KOPT-K1 (cell line): ENCODE data around the gene HHAT.

Source experiments
- H3K27ac ChIP-seq: fragments of 200-600 bp; sonication (generic); 2 replicates; pipeline ENCODE4 v1.5.1; 2016; ENCODE audit warnings: antibody characterized with exemption, mild to moderate bottlenecking, low read depth, low read length; ENCODE audit not compliant: poor library complexity, severe bottlenecking
- H3K36me3 ChIP-seq: fragments of 200-600 bp; sonication (generic); 2 replicates; pipeline ENCODE4 v1.5.1; 2017; ENCODE audit warnings: antibody characterized with exemption, mild to moderate bottlenecking, low read length, moderate library complexity; ENCODE audit not compliant: insufficient read depth
- H3K9me3 ChIP-seq: fragments of 200-600 bp; sonication (generic); 2 replicates; pipeline ENCODE4 v1.5.1; 2017; ENCODE audit warnings: antibody characterized with exemption, low read length, mild to moderate bottlenecking; ENCODE audit not compliant: insufficient read depth, poor library complexity, severe bottlenecking

Gene HHAT

GRCh38 chr1:210482945-210483617 lies 154.4 kb downstream of the HHAT start:
- Histone ChIP-seq H3K27ac (no peak overlapping the region), H3K9me3 (peaks cover 7% of the 10 kb centered on the region), H3K36me3 (no peaks in the 10 kb centered on the region)

- H3K36me3 ChIP-seq: no peaks in the 10 kb centered on the region
- no peak overlapping the region for H3K27ac ChIP-seq
- H3K9me3 ChIP-seq: peaks cover 7% of the 10 kb centered on the region
Observed at GRCh38 chr1:210483821-210484220, 155.1 kb downstream of the HHAT start.

- no peak overlapping the region for H3K27ac ChIP-seq
- no peaks in the 10 kb centered on the region for H3K36me3 ChIP-seq
- peaks cover 7% of the 10 kb centered on the region for H3K9me3 ChIP-seq
Observed at GRCh38 chr1:210487021-210487420, 158.3 kb downstream of the HHAT start.

GRCh38 chr1:210489491-210489890 lies 160.8 kb downstream of the HHAT start:
- Histone ChIP-seq H3K27ac (no peak overlapping the region), H3K36me3 (no peaks in the 10 kb centered on the region), H3K9me3 (peaks cover 7% of the 10 kb centered on the region)

- Histone ChIP-seq H3K36me3 (no peaks in the 10 kb centered on the region), H3K9me3 (peaks cover 2% of the 10 kb centered on the region), H3K27ac (no peak overlapping the region)
Observed at GRCh38 chr1:210490781-210491180, 162.1 kb downstream of the HHAT start.

GRCh38 chr1:210496063-210496462 lies 167.4 kb downstream of the HHAT start:
- Histone ChIP-seq H3K9me3 (no peaks in the 10 kb centered on the region), H3K36me3 (no peaks in the 10 kb centered on the region), H3K27ac (no peak overlapping the region)

GRCh38 chr1:210499956-210500355 lies 171.3 kb downstream of the HHAT start:
- H3K27ac ChIP-seq: no peak overlapping the region

GRCh38 chr1:210500831-210501230 lies 172.1 kb downstream of the HHAT start:
- no peak overlapping the region for H3K27ac ChIP-seq
- H3K36me3 ChIP-seq: no peaks in the 10 kb centered on the region
- H3K9me3 ChIP-seq: no peaks in the 10 kb centered on the region

More at GRCh38 chr1:210499956-210500355, 171.3 kb downstream of the HHAT start:
- Histone ChIP-seq H3K36me3 (no peaks in the 10 kb centered on the region), H3K9me3 (no peaks in the 10 kb centered on the region)

GRCh38 chr1:210504286-210504685 lies 175.6 kb downstream of the HHAT start:
- Histone ChIP-seq H3K9me3 (no peaks in the 10 kb centered on the region), H3K36me3 (no peaks in the 10 kb centered on the region), H3K27ac (no peak overlapping the region)

- Histone ChIP-seq H3K36me3 (no peaks in the 10 kb centered on the region), H3K27ac (no peak overlapping the region)
Observed at GRCh38 chr1:210505601-210506496, 177.1 kb downstream of the HHAT start.

GRCh38 chr1:210506689-210507088 lies 178.0 kb downstream of the HHAT start:
- no peaks in the 10 kb centered on the region for H3K36me3 ChIP-seq
- no peaks in the 10 kb centered on the region for H3K9me3 ChIP-seq
- no peak overlapping the region for H3K27ac ChIP-seq

More at GRCh38 chr1:210505601-210506496, 177.1 kb downstream of the HHAT start:
- H3K9me3 ChIP-seq: no peaks in the 10 kb centered on the region

- Histone ChIP-seq H3K27ac (no peak overlapping the region), H3K9me3 (no peaks in the 10 kb centered on the region), H3K36me3 (no peaks in the 10 kb centered on the region)
Observed at GRCh38 chr1:210516092-210516656, 187.5 kb downstream of the HHAT start.

GRCh38 chr1:210516697-210517459 lies 188.2 kb downstream of the HHAT start:
- H3K27ac ChIP-seq: no peak overlapping the region
- no peaks in the 10 kb centered on the region for H3K36me3 ChIP-seq
- H3K9me3 ChIP-seq: no peaks in the 10 kb centered on the region

- Histone ChIP-seq H3K36me3 (no peaks in the 10 kb centered on the region), H3K9me3 (no peaks in the 10 kb centered on the region), H3K27ac (no peak overlapping the region)
Observed at GRCh38 chr1:210523830-210524229, 195.1 kb downstream of the HHAT start.
